HT-29 (cell line): Measurements from ENCODE around the gene CDCA3. TPM values are rescaled to one million over a fixed set of nuclear protein-coding genes. Genes with fewer than 3 reads are reported as not detected.
A peak's percentile ranks its signal among the peaks of the same experiment; 100 is the strongest.

Experiments
- DNase-seq: peaks from one replicate; pipeline ENCODE4 v3.0.0-alpha.2; 2015; ENCODE audit warnings: low spot score
- total RNA-seq: library from RNA; depleted of rRNA; stranded (reverse); fragments of >200 nt; shearing (Covaris generic); gene quantifications from 2 replicates; pipeline ENCODE4 v1.2.3, GENCODE V29; 2014

Gene CDCA3
- total RNA-seq, 1 experiment from 2014 or later = 126 TPM

- no peak for DNase-seq
Observed at GRCh38 chr12:6832125-6832524, 19.0 kb downstream of the CDCA3 start.

- DNase-seq = no peak
Observed at GRCh38 chr12:6831450-6831995, 19.6 kb downstream of the CDCA3 start.

- no peak for DNase-seq
Observed at GRCh38 chr12:6830999-6831398, 20.1 kb downstream of the CDCA3 start.

GRCh38 chr12:6830286-6830890 lies 20.7 kb downstream of the CDCA3 start:
- no peak for DNase-seq

GRCh38 chr12:6829536-6830220 lies 21.4 kb downstream of the CDCA3 start:
- no peak for DNase-seq

- peak; percentile 35 for DNase-seq
Observed at GRCh38 chr12:6828781-6829535, 22.1 kb downstream of the CDCA3 start.

GRCh38 chr12:6827982-6828780 lies 22.9 kb downstream of the CDCA3 start, which contains the start of gene P3H3:
TSS of gene P3H3 (plus strand) at chr12:6828407. CDS start at chr12:6828441, 34 bp downstream.
- DNase-seq = no peak

- DNase-seq = peak; percentile 60
Observed at GRCh38 chr12:6827437-6827911, 23.6 kb downstream of the CDCA3 start.

GRCh38 chr12:6826734-6827436 lies 24.2 kb downstream of the CDCA3 start:
- DNase-seq = no peak

GRCh38 chr12:6826125-6826733 lies 24.9 kb downstream of the CDCA3 start:
- DNase-seq = no peak

- DNase-seq = peak; percentile 79
Observed at GRCh38 chr12:6825398-6826124, 25.5 kb downstream of the CDCA3 start.

- no peak for DNase-seq
Observed at GRCh38 chr12:6824901-6825381, 26.1 kb downstream of the CDCA3 start.

- DNase-seq = no peak
Observed at GRCh38 chr12:6824085-6824775, 26.9 kb downstream of the CDCA3 start.

- no peak for DNase-seq
Observed at GRCh38 chr12:6823182-6824084, 27.7 kb downstream of the CDCA3 start.

- no peak for DNase-seq
Observed at GRCh38 chr12:6822426-6823135, 28.5 kb downstream of the CDCA3 start.

GRCh38 chr12:6821591-6822425 lies 29.3 kb downstream of the CDCA3 start, which contains the start of gene GPR162:
TSS of gene GPR162 (plus strand) at chr12:6821821. CDS start at chr12:6823899, 2,078 bp downstream.
- no peak for DNase-seq
